Measurements from ENCODE around the gene SLC5A3.
A peak's percentile ranks its signal among the peaks of the same experiment; 100 is the strongest.

SLC5A3 gene

GRCh38 chr21:34072145-34073031 is 990 bp upstream of the SLC5A3 start:
- DNase-seq: no peak

GRCh38 chr21:34073749-34074282 is 438 bp downstream of the SLC5A3 start:
- peak; percentile 6 for DNase-seq

GRCh38 chr21:34074283-34075090 is 1.1 kb downstream of the SLC5A3 start:
- peak; percentile 3 for DNase-seq

GRCh38 chr21:34075091-34075425 is 1.7 kb downstream of the SLC5A3 start:
- no peak for DNase-seq

- DNase-seq: no peak
Observed at GRCh38 chr21:34075760-34076660, 2.6 kb downstream of the SLC5A3 start.

- no peak for DNase-seq
Observed at GRCh38 chr21:34076835-34077234, 3.5 kb downstream of the SLC5A3 start.

GRCh38 chr21:34077888-34078287 is 4.5 kb downstream of the SLC5A3 start:
- no peak for DNase-seq

GRCh38 chr21:34078915-34079314 is 5.5 kb downstream of the SLC5A3 start:
- no peak for DNase-seq

GRCh38 chr21:34080710-34081109 is 7.3 kb downstream of the SLC5A3 start:
- no peak for DNase-seq

GRCh38 chr21:34082769-34083168 is 9.4 kb downstream of the SLC5A3 start:
- DNase-seq: no peak

- DNase-seq: no peak
Observed at GRCh38 chr21:34083357-34083756, 10.0 kb downstream of the SLC5A3 start.

- DNase-seq: no peak
Observed at GRCh38 chr21:34085129-34085528, 11.8 kb downstream of the SLC5A3 start.

- DNase-seq: no peak
Observed at GRCh38 chr21:34086887-34087306, 13.5 kb downstream of the SLC5A3 start.

- no peak for DNase-seq
Observed at GRCh38 chr21:34088752-34089151, 15.4 kb downstream of the SLC5A3 start.

GRCh38 chr21:34091032-34091431 is 17.7 kb downstream of the SLC5A3 start:
- DNase-seq: no peak

GRCh38 chr21:34091607-34092006 is 18.2 kb downstream of the SLC5A3 start:
- no peak for DNase-seq

GRCh38 chr21:34092262-34092921 is 19.0 kb downstream of the SLC5A3 start:
- peak; percentile 36 for DNase-seq

- DNase-seq: no peak
Observed at GRCh38 chr21:34093083-34093482, 19.7 kb downstream of the SLC5A3 start.

GRCh38 chr21:34094949-34095348 is 21.6 kb downstream of the SLC5A3 start:
- no peak for DNase-seq

GRCh38 chr21:34097442-34097841 is 24.1 kb downstream of the SLC5A3 start:
- no peak for DNase-seq

GRCh38 chr21:34100337-34100736 is 27.0 kb downstream of the SLC5A3 start:
- no peak for DNase-seq

- DNase-seq: no peak
Observed at GRCh38 chr21:34100790-34101189, 27.4 kb downstream of the SLC5A3 start.

Measured in COR-L47 (cell line).